Kidney epithelial cell (primary cell): Measurements from ENCODE around the gene RXFP1. TPM values are rescaled to one million over a fixed set of nuclear protein-coding genes. Genes with fewer than 3 reads are reported as not detected.

Experiments
- DNase-seq: peaks from one replicate; pipeline ENCODE4 v3.0.0-alpha.2; 2010; ENCODE audit warnings: low read depth
- H3K27me3 ChIP-seq: 2 replicates; pipeline ENCODE4 v1.6.0; 2011; ENCODE audit warnings: low read length; ENCODE audit not compliant: control insufficient read depth, insufficient read depth
- H3K36me3 ChIP-seq: 2 replicates; pipeline ENCODE4 v1.5.1; 2011; ENCODE audit warnings: low read length; ENCODE audit not compliant: control insufficient read depth, insufficient read depth
- H3K4me3 ChIP-seq: 2 replicates; pipeline ENCODE4 v1.5.1; 2011; ENCODE audit warnings: low read depth, mild to moderate bottlenecking, control low read depth, low read length
- total RNA-seq: library from RNA; depleted of rRNA; stranded (reverse); fragments of >200 nt; gene quantifications from 2 replicates; pipeline ENCODE4 v1.2.3, GENCODE V29; 2015
- TF ChIP-seq, protein P1 (sequence below): IDR thresholded peaks from 2 replicates; pipeline ENCODE4 v1.5.1; 2011; ENCODE audit warnings: mild to moderate bottlenecking, moderate library complexity, low read length, control low read depth, inconsistent platforms; ENCODE audit not compliant: insufficient read depth, poor library complexity, severe bottlenecking

Gene RXFP1
- total RNA-seq, 1 donor from 2014 or later = not detected

DNA sequence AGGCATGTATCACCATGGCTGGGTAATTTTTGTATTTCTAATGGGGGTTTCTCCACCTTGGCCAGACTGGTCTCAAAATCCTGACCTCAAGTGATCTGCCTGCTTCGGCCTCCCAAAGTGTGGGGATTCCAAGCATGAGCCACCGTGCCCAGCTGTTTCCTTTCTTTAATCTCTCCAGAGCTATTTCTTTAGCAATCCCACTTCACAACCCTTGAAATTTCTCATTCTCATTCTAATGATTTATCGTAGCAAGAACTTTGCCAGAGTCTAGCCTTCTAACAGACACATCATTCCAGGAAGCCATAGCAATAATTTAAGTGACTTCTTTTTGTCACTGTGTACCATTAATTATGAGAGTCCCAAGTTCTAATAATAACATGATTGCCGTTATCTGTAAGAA is 68.6 kb downstream of the RXFP1 start:
- no peak overlapping the region for H3K4me3 ChIP-seq
- DNase-seq = no peak
- H3K27me3 ChIP-seq = no peaks in the 10 kb centered on the region
- TF ChIP-seq, protein P1, sequence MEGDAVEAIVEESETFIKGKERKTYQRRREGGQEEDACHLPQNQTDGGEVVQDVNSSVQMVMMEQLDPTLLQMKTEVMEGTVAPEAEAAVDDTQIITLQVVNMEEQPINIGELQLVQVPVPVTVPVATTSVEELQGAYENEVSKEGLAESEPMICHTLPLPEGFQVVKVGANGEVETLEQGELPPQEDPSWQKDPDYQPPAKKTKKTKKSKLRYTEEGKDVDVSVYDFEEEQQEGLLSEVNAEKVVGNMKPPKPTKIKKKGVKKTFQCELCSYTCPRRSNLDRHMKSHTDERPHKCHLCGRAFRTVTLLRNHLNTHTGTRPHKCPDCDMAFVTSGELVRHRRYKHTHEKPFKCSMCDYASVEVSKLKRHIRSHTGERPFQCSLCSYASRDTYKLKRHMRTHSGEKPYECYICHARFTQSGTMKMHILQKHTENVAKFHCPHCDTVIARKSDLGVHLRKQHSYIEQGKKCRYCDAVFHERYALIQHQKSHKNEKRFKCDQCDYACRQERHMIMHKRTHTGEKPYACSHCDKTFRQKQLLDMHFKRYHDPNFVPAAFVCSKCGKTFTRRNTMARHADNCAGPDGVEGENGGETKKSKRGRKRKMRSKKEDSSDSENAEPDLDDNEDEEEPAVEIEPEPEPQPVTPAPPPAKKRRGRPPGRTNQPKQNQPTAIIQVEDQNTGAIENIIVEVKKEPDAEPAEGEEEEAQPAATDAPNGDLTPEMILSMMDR = no peak
- no peaks in the 10 kb centered on the region for H3K36me3 ChIP-seq

DNA sequence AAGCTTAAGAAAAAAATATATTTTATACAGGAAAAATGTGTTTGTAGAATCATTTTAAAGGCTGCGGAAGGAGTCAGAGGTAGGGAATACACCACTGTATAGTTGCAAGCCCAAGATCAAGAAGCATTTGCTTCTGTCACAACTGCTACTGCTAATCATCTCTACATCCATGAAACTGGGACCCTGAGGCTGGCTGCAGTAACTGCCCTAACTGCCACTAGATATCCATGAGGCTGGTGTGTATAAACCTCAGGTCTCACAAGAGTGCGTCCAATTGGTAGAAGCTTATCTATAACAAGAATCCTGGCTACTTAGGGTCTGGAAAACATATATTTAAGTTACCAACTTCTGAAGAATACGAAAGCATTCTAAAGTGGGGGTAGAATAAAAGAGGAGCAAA is 69.1 kb downstream of the RXFP1 start:
- H3K27me3 ChIP-seq = no peaks in the 10 kb centered on the region
- TF ChIP-seq, protein P1 = no peak

DNA sequence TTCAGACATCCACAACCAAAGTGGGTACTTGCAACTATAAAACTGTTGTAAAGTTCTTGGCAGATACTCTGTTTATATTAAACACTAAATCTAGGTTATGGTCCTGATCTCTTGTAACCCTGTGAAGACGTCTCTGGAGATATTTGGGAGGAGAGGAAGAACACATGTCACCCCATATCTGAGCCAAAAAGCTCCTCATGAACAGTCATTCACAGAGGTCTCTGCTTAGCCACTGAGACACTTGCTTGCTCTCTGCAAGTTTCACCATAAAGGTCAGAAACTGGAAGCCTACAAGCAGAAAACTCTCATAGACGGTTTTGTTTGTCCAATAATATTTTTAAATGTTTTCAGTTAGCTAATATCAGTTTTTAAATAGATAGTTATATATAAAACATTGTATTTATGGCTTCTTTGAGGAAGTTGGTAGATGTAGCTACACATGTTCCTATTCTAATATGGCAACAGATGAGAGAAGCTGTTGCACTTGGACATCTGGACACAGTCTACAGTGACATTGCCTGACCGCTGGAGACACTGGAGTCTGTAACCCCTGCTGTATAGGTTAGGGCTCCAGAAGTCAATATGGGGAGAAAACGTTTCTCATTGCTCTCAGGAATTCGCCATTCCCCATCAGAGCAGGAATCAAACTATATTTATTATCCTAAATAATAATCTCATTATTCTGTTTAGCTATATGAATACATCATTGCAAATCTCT is 76.4 kb downstream of the RXFP1 start:
- no peaks in the 10 kb centered on the region for H3K36me3 ChIP-seq
- TF ChIP-seq, protein P1 = no peak
- no peak for DNase-seq
- no peaks in the 10 kb centered on the region for H3K27me3 ChIP-seq
- H3K4me3 ChIP-seq = no peak overlapping the region

More for the DNA sequence above, 69.1 kb downstream of the RXFP1 start:
- Histone ChIP-seq H3K36me3 (no peaks in the 10 kb centered on the region), H3K4me3 (no peak overlapping the region)
- DNase-seq = no peak

DNA sequence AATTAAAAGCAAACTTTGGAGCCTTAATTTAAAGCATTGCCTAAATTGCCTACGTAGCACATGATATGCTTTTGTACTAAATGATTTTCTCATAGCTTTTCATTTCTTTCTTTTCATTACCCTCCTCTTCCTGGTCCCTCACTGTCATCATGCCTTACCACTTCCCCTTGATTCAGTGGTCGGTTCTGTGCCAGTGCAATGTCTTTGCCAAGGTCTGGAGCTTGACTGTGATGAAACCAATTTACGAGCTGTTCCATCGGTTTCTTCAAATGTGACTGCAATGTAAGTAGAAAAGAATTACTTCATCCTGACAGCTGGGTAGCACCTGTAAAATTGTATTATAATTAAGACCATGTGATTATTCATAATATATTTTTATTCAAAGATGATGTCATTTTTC is 77.5 kb downstream of the RXFP1 start:
- TF ChIP-seq, protein P1 = no peak
- H3K4me3 ChIP-seq = no peak overlapping the region
- no peak for DNase-seq
- H3K36me3 ChIP-seq = no peaks in the 10 kb centered on the region
- H3K27me3 ChIP-seq = no peaks in the 10 kb centered on the region

DNA sequence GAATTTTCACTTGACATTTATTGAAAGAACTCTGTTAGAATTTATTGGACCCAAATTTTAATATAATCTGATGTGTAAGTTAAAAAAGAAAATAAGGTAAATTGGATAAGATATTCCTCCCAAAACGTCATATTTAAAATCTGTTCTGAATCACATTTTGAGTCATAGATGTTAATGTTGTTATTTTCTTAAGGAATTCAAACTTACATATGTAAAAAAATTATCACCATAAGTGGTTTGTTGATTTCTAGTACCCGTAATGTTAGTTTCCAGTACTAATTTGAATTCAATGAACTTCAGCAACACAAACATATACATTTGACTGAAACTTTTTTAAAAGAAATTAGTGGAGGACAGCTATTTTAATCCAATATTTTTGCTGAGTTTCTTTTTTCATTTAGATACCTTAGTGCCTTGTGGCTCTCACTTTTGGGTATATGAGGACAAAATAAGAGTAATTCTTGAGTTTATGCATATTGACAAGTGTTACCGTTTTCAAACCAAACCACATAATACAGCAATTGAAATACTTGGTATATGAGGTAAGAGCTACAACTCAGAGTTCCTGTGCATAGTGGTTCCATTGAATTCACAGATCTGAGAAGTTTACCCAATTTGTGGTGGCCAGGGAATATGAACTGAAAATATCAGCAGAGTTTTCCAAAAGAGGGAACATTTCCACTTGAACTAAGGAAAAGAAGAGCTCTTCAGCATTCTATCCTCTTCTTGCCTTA is 78.2 kb downstream of the RXFP1 start:
- TF ChIP-seq, protein P1 = no peak
- H3K4me3 ChIP-seq = no peak overlapping the region
- DNase-seq = no peak

More for the DNA sequence above, 78.2 kb downstream of the RXFP1 start:
- H3K36me3 ChIP-seq = no peaks in the 10 kb centered on the region
- H3K27me3 ChIP-seq = no peaks in the 10 kb centered on the region
